PC-9 (cell line): ENCODE data around the gene SOX5.

Source experiments
- EZH2 ChIP-seq: fragments of 200-600 bp; sonication (generic); IDR thresholded peaks from 2 replicates; pipeline ENCODE4 v1.8.0; 2017; ENCODE audit warnings: antibody characterized with exemption, low read depth
- TF ChIP-seq, protein P1 (sequence below): fragments of 200-600 bp; sonication (generic); conservative IDR thresholded peaks from 2 replicates; pipeline ENCODE4 v1.6.1; 2017; ENCODE audit warnings: mixed run types, antibody characterized with exemption, mild to moderate bottlenecking, moderate library complexity

DNA sequence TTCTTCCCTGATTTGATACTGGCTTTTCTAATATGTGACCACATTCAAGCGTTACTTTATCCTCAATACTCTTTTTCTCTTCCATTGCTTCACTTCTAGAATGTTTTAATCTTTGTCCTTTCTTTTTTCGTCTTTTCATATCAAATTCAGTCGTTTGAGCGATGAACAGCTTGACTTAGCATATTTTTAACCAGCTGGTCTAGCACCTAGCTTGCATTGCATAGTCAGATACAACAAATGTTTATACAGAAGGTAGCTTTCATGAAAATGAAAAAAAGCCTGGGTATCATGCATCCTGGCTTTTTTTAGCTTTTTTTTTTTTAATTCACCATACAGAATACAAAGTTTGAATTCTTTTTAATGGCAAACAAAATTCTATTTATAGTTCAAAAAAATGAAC lies 1.2 kb downstream of the SOX5 start:
- TF ChIP-seq, protein P1, sequence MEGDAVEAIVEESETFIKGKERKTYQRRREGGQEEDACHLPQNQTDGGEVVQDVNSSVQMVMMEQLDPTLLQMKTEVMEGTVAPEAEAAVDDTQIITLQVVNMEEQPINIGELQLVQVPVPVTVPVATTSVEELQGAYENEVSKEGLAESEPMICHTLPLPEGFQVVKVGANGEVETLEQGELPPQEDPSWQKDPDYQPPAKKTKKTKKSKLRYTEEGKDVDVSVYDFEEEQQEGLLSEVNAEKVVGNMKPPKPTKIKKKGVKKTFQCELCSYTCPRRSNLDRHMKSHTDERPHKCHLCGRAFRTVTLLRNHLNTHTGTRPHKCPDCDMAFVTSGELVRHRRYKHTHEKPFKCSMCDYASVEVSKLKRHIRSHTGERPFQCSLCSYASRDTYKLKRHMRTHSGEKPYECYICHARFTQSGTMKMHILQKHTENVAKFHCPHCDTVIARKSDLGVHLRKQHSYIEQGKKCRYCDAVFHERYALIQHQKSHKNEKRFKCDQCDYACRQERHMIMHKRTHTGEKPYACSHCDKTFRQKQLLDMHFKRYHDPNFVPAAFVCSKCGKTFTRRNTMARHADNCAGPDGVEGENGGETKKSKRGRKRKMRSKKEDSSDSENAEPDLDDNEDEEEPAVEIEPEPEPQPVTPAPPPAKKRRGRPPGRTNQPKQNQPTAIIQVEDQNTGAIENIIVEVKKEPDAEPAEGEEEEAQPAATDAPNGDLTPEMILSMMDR, result no peak
- TF ChIP-seq EZH2, result no peak
